ENCODE measurements around the gene MAP1A. TPM values are rescaled to one million over a fixed set of nuclear protein-coding genes. Genes with fewer than 3 reads are reported as not detected.

MAP1A gene
- total RNA-seq, 1 donor from 2014 or later: 15.0 TPM

- intact Hi-C loops (cut with micrococcal nuclease): loop anchor here (1.0 to 10.0 kb wide), 12 partner anchors 17 to 1238 kb away; partner anchors contain the start of genes CTDSPL2, EIF3J, GANC and GOLM2
Observed at GRCh38 chr15:43510200-43511011, 7.0 kb upstream of the MAP1A start.

DNA sequence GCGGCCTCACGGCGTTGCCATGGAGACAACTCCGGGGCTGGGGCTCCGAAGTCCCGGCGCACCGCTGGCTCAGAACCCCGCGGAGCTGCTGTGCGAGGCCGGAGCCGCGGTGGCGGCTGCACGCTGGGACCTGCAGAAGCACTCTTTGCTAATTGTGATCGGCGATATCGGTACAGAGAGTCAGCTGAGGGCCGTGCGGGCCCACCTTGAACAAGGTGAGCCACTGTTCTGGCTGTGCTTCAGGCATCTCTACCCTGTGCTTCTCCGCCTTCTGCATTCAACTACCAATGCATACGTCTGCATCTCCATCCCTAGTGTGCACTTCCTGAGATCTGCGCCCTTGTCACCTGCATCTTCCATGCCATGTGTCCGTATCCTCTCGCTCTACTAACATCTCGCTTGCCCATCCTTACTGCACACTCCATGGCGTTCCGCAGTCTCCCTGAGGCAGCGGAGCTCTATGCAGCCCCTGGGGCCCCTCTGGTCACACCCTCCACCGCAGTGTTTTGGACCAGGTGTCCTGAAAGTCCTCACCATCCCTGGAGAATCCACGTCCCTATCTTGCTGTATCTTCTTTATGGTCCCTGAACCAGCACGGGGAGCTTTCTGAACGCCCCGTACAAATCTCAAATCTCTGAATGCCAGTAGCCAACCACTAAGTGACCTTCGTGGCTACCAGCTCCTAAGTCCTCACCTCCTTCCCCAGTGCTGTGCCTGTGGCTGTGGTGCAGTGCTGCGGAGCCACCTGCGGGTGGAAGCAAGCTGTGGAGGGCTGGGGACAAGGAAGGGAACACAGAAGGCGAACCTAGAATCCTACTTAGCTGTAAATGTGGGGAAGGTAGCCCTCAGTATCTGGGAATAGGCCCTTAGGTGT, 6.2 kb upstream of the MAP1A start:
- intact Hi-C loops (cut with micrococcal nuclease): loop anchor here (2.0 to 10.0 kb wide), 6 partner anchors 314 to 1239 kb away; partner anchors contain the start of genes CTDSPL2, EIF3J, GANC and GOLM2

GRCh38 chr15:43513550-43513949, 3.9 kb upstream of the MAP1A start:
- intact Hi-C loops (cut with micrococcal nuclease): loop anchor here (5.0 to 10.0 kb wide), 4 partner anchors 311 to 1241 kb away; partner anchors contain the start of genes EIF3J, GANC, GOLM2 and MFAP1

DNA sequence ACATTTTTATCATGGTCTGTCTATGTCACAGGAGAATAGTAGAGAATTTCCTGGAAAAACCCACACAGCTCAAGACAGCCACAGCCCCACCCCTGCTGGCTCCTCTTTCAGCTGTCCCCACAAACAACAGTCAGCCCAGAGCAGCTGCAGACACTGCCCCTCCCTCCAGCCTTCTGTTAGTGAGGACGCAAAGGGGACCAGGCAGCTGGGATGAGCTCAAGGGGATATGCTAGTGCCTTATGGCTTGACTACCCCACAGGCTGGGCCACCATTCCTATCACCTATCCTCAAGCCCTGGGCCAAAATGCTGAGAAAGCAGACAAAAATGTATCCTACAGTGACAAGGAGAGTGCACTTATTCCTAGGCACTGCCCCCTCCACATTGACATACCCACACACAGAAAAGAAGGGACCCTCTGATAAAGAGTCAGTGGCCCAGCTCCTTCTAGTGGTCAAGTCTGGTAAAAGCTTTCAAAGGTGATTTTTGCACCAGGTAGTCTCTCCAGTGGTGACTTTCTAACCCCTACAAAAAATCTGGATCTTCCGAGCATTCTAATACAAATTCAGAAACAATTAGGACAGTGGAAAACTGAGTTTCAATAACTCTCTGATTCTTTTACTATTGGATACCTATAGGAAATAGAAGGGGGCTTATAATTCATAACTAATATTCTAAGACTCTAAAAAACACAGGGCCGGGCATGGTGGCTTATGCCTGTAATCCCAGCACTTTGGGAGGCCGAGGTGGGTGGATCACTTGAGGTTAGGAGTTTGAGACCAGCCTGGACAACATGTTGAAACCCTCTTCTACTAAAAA, 3.0 kb upstream of the MAP1A start:
- intact Hi-C loops (cut with micrococcal nuclease): loop anchor here (1.0 to 10.0 kb wide), 5 partner anchors 73 to 1242 kb away; partner anchors contain the start of genes EIF3J, GANC, GOLM2 and MFAP1

GRCh38 chr15:43515741-43516140, 1.7 kb upstream of the MAP1A start:
- intact Hi-C loops (cut with micrococcal nuclease): loop anchor here (10.0 kb wide), 2 partner anchors 309 to 1019 kb away; partner anchors contain the start of genes EIF3J, MFAP1 and WDR76

GRCh38 chr15:43516185-43516584, 1.2 kb upstream of the MAP1A start:
- intact Hi-C loops (cut with micrococcal nuclease): loop anchor here (10.0 kb wide), 2 partner anchors 309 to 1019 kb away; partner anchors contain the start of genes EIF3J, MFAP1 and WDR76

GRCh38 chr15:43516801-43517353, 531 bp upstream of the MAP1A start:
- intact Hi-C loops (cut with micrococcal nuclease): loop anchor here (10.0 kb wide), 2 partner anchors 308 to 1018 kb away; partner anchors contain the start of genes EIF3J, MFAP1 and WDR76

- intact Hi-C loops (cut with micrococcal nuclease): loop anchor here (10.0 kb wide), 2 partner anchors 307 to 1017 kb away; partner anchors contain the start of genes EIF3J, MFAP1 and WDR76
Observed at GRCh38 chr15:43518197-43518761, 871 bp downstream of the MAP1A start.

DNA sequence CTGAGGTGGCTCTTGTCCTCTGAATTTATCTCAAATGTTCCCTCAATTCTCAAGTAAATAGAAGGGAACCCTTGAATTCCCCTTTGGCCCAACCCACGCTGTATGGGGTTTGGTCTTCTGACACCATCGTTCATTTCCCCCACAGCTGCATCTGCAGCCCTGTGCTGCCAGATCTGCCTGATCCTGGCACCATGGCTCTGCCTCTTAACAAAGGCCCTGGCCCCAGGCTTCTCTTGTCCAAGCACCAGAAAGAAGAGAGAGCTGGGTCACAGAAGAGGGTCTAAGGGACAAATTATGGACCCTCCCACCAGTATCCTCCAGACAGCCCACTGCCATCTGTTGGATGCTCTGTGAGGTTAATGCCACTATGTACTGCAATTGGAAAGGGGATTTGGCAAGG, 1.8 kb downstream of the MAP1A start:
- intact Hi-C loops (cut with micrococcal nuclease): loop anchor here (10.0 kb wide), 2 partner anchors 306 to 1016 kb away; partner anchors contain the start of genes EIF3J, MFAP1 and WDR76

DNA sequence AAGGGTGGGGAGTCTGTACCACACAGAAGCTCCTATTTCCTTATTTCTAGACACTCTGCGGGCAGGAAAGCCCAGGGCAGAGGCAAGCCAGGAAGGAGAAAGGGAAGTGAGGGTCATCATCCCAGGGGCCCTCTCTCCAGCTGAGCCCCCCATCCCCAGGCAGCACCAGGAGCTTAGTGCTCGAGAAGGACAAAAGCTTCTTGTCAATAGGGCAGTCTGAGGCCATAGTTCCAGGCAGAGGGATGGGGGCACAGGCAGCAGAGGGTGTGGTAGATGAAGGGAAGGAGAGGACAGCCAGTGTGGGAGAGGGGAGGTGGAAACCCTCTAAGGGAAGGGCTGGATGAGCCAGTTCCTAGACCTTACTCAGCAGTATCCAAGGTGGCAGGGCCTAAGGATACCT, 2.7 kb downstream of the MAP1A start:
- intact Hi-C loops (cut with micrococcal nuclease): no loop called here

DNA sequence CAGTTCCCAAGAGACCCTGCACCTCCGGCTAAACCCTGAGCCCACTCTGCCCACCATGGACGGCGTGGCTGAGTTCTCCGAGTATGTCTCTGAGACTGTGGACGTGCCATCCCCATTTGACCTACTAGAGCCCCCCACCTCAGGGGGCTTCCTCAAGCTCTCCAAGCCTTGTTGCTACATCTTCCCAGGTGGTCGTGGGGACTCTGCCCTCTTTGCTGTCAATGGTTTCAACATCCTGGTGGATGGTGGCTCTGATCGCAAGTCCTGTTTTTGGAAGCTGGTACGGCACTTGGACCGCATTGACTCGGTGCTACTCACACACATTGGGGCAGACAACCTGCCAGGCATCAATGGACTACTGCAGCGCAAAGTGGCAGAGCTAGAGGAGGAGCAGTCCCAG, 4.0 kb downstream of the MAP1A start:
- intact Hi-C loops (cut with micrococcal nuclease): no loop called here

- intact Hi-C loops (cut with micrococcal nuclease): no loop called here
Observed at GRCh38 chr15:43522247-43522646, 4.8 kb downstream of the MAP1A start.

DNA sequence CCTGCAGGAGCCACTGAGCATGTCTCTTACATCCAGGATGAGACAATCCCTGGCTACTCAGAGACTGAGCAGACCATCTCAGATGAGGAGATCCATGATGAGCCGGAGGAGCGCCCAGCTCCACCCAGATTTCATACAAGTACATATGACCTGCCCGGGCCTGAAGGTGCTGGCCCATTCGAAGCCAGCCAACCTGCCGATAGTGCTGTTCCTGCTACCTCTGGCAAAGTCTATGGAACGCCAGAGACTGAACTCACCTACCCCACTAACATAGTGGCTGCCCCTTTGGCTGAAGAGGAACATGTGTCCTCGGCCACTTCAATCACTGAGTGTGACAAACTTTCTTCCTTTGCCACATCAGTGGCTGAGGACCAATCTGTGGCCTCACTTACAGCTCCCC, 6.2 kb downstream of the MAP1A start:
- intact Hi-C loops (cut with micrococcal nuclease): no loop called here

DNA sequence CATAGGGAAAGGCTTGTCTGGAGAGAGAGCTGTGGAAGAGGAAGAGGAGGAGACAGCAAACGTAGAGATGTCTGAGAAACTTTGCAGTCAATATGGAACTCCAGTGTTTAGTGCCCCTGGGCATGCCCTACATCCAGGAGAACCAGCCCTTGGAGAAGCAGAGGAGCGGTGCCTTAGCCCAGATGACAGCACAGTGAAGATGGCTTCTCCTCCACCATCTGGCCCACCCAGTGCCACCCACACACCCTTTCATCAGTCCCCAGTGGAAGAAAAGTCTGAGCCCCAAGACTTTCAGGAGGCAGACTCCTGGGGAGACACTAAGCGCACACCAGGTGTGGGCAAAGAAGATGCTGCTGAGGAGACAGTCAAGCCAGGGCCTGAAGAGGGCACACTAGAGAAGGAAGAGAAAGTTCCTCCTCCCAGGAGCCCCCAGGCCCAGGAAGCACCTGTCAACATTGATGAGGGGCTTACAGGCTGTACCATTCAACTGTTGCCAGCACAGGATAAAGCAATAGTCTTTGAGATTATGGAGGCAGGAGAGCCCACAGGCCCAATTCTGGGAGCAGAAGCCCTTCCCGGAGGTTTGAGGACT, 6.9 kb downstream of the MAP1A start:
- intact Hi-C loops (cut with micrococcal nuclease): no loop called here

GRCh38 chr15:43525131-43525530, 7.7 kb downstream of the MAP1A start:
- intact Hi-C loops (cut with micrococcal nuclease): no loop called here

- intact Hi-C loops (cut with micrococcal nuclease): no loop called here
Observed at GRCh38 chr15:43526261-43526930, 9.0 kb downstream of the MAP1A start.

- intact Hi-C loops (cut with micrococcal nuclease): no loop called here
Observed at GRCh38 chr15:43527016-43527801, 9.8 kb downstream of the MAP1A start.

Measured in T-helper 1 cell treated with Interleukin-12 subunit alpha and Interleukin-12 subunit beta and Interleukin-4 antibody, amounts not matched to agents 30 ng/mL and 1 ng/mL, for 36 hours (primary cell).